HG02610 (cell line): Measurements from ENCODE around the gene SND1.

Source experiments
- ATAC-seq: cut with Tn5 transposase; IDR thresholded peaks from one replicate; pipeline ENCODE4 v1.9.1; 2021; ENCODE audit warnings: mild to moderate bottlenecking, moderate library complexity; ENCODE audit not compliant: unreplicated experiment

Gene SND1

GRCh38 chr7:128005759-128006159 lies 353.8 kb downstream of the SND1 start:
- no peak for ATAC-seq

DNA sequence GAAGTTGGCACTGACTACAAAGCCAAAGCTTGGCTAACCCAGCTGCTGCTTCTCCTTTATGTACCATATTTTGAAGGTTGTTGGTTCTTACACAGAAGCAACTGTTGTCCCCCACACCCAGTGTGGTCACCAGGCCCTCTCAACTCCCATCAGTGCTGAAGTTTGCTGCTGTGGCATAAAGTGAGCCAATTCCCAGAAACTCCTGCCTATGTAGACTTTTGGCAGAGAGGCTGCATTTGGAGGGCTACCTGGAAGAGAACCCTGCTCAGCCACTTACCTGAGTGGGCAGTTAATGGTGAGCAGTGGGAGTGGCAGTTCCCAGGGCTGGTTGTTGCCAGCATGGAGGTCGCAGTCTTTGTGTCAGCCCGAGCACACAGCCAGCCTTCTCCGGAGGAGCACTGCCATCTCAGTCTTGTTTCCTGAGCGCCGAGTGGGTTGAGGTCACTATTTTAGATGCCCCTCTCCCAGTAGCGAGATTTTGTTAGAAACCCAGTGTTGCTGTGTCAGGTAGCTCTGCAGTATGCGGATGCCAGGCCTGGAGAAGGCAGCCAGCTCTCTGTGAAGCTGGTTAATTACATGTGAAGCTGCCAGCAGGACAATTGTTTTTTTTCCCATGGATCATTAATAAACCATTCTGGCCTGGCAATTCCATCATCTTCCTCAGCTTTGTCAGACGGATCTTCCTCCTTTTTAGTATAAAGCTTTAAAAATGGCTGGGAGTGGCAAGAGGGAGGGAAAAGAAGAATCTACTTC lies 354.7 kb downstream of the SND1 start:
- no peak for ATAC-seq

DNA sequence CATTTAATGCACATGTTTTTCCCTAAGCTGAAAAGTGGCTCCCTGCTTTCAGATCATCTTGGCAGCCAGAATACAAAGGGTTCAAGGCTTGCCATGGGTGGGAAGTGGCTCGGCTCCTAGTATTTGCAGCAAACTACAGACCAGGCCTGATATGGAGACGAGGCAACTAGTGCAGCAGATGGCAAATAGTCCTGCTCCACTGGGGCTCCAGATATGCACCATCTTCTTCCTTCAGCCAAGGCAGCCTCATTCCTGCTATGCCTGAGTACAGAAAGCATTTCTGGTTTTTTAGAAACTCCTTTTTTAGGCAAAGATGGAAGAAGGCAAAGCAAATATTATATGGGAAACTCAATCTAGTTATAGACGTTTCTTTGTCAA lies 355.3 kb downstream of the SND1 start:
- no peak for ATAC-seq

- no peak for ATAC-seq
Measured at GRCh38 chr7:128008141-128008540, 356.1 kb downstream of the SND1 start.

DNA sequence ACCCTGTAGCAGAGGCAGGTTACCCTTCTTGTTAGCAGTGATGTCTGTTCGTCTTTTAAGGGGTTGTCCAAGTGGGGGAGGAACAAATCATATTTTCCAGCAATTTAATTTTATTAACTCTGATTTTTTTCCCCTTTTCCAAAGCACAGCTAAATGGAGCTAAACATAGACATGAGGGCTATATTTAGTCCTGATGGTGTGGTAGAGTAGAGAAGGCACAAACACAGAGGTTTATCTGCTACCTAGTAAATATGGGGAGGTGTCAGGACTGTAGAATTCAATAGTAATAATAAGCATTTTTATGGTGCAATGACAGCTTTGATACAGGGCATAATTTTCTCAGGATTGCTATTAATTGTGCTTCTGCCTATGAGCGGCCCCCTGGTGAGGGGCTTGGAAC lies 356.8 kb downstream of the SND1 start:
- ATAC-seq = no peak

DNA sequence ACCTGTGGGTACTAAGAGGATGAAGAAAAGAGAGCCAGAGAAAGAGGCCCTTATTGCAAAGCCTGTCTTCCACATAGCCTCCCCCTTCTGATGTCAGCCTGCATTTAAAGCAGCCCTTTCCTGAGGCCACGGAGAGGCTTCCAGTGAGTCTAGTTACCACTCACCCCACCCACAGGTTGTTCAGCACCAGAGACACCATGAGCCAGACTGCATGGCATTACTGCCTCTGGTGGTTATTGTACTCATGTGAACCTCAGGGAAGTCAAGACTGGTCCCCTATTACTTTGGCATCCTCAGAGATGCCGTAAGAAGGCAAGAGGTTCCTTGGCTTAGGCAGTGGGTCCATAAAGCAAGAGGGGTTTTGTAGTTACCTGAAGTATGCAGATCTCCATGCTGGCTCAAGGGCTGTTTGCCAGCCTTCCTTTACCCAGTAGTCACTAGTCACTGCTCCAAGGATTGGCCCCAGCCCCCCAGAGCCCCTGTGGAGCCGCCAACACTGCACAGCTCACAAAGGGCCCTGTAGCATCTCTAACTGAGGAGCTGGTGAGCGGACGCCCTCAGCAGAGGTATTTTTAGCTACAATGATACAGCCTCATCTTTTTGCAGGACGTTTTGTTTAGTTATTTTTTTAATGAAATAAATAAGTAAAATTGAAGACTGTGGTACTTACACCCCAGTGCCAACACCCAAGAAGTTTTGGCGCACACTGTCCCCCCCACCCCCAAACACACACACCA lies 358.6 kb downstream of the SND1 start:
- ATAC-seq = no peak

DNA sequence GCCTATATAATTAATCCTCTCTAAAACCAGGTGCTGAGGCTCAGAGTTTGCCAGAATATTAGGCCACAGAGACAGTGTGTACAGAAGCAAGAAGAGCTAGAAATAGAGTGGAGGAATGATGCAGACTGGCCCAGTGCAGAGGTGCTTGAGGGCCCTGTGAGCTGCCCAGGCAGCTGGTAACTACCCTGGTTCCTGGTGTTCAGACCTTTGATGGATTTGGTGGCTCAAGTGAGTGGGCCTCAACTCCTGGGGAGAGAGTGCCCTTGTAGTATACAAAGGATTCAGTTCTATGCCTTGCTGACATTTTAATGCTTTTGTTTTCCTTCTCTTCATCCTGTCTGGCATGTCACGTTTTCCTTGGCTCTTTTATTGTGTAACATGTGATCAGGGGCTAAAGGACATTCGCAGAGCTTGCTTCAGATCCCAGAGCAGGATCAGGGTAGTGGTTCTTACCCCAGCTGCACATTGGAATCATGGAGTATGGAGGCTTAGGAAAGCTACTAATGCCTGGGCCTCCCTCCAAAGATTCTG lies 359.2 kb downstream of the SND1 start:
- no peak for ATAC-seq

- ATAC-seq = no peak
Measured at GRCh38 chr7:128014811-128015210, 362.8 kb downstream of the SND1 start.

DNA sequence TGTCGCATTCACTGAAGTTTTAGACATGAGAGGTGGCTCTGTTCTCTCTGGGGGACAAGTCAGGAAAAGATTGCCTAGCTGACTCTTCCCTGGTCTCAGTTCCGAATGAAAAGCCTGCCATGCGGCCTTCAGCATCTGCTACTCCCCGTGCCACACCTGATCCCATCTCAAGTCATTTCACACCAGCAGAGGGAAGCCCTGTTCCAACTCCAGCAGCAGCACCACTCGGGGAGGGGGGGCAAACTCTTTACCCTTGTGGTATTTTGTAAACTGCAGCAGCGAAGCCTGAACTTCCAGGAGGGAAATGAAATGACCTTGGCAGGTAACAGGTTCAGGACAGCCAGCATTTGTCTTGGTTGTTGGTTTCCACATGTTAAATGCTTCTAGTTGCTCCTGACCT lies 365.5 kb downstream of the SND1 start:
- no peak for ATAC-seq

DNA sequence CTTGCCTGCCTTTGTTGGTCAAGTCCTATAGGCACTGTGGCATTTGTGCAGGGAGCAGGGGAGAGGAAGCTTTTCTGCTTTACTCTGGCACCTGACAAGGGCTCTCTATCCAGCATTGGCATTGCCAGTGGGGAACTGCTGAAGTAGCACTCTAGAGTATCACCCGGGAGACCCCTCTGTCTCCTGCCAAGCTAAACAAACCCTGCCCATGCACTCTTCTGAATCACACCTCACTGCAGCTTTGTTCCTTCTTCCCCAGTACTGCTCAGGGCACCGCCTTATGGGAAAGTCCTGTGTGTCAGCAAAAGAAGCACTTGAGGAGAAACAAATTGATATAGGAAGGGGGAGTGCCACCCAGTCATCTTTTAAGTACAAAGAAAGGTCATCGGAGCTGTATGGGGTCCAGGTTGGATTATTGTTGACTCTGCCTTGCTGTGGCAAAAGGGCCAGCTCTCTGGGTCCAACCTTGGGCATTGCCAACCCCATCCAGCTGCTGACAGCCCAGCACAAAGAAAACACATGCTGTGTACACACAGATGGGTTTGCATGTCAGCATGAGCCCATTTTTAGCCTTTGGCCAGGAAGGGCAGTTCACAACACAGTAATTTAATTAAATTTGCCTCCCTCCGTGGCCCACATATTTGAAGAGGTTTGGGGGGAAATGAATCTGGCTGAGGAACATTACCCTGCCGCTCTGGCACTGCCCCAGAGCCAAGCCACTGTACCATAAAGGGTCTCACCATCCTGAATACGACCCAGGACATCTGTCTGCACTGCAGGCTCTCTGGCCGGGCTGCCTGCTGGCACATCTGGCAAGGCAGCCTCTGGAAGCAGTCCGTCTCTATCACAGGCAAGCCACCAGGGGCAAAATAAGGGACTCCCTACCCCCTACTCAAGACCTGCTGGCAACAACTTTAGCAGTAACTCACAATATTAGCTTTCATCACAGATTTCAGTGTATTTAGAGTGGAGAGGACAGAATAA lies 366.2 kb downstream of the SND1 start:
- no peak for ATAC-seq

DNA sequence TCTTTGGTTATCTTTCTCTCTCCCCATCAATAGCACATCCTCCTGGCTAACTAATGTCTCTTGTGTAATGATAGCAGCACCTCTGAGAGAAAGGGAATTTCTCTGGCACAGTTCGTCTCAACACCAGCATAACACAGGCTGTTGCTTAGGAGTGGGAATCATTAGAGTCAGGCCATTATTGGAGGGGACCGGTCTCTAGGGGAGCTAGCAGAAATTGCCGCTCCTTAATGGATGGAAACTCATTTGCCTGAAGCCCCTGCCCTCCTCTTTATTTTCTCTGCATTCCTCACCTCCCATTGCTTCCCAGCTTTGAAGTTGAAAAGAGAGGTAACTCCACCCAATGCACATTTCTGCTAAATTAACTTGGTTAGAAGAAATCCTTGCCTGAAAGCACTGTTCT lies 367.3 kb downstream of the SND1 start:
- no peak for ATAC-seq

- no peak for ATAC-seq
Measured at GRCh38 chr7:128020159-128020558, 368.2 kb downstream of the SND1 start.

GRCh38 chr7:128021366-128021765 lies 369.4 kb downstream of the SND1 start:
- no peak for ATAC-seq

DNA sequence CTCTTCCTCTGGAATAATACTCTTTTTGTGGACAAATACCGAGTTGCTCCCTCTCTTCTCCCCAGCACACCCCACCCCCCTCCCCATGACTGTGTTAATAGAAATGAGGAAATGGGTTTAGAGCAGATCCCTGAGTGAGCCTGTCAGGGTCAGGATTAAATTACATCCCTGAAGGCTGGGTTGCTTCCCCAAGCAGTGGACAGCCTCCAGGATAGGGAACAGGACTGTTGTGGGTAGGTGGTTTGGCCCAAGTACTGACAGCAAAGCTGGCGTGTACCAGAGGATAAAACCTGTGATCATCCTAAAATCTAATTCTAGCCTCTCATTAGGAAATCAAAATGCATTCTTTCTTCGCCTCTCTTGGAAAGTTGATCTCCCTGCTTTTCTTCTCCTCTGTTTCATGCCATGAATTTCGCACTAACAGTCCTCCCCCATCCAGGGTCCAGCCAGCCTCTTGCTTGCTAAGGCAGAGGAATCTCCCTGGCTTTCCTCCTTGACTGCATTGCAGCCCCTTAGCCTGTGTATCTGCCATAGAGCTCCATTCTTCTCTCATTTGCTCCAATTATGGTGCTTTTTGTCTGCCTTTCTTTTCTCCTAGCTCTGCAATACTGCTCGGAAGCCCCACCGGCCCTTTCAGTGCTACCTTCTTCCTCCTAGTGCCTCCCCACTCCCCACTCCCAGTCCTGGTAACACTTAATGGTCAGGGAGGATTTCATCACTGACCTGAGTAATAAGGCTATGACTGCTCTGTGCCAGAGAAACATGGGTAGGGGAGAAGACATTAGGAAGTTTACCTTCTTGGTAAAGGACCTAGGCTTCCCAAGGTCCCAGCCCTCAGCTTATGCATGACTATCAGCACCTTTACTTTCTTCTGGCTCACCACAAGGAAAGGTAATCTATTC lies 370.9 kb downstream of the SND1 start:
- ATAC-seq = no peak

- no peak for ATAC-seq
Measured at GRCh38 chr7:128024151-128024550, 372.2 kb downstream of the SND1 start.

- no peak for ATAC-seq
Measured at GRCh38 chr7:128025380-128025779, 373.4 kb downstream of the SND1 start.

DNA sequence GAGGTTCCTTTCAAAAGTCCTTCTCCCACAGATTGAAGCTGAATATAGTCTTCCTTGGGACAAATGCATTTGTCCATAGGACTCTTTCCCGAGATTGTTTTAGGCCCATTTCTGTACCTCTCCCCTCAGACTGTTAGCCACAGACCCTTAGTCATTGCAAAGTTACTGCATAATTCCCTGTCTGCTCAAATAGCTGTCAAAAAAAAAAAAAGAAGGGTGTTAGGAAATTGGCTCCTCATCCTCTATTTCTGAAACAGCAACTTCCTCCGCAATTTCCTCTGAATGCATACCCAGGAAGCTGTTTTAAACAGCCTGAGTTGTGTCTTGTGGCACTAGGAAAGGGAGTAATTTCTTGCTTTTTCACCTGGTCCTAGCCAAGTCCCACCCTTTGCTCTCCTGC lies 373.8 kb downstream of the SND1 start:
- no peak for ATAC-seq

DNA sequence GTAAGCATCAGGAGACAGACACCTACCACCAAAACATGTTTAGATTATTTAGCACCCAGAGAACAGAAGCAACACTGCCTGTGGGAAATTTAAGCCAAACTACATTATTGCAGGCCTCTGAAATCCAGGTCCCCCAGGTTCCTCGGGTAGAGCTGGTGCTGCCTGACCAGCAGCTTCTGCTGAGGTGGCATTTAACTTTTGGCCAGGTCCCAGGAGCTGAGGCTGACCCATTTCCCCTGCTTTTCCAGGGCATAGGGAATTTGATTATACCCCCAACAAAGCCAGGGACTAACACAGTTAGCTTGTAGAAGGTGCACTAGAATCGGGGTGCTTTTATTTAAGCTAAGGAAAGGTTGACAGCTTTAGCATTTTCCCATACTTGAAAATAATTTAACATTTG lies 374.6 kb downstream of the SND1 start:
- ATAC-seq = no peak

DNA sequence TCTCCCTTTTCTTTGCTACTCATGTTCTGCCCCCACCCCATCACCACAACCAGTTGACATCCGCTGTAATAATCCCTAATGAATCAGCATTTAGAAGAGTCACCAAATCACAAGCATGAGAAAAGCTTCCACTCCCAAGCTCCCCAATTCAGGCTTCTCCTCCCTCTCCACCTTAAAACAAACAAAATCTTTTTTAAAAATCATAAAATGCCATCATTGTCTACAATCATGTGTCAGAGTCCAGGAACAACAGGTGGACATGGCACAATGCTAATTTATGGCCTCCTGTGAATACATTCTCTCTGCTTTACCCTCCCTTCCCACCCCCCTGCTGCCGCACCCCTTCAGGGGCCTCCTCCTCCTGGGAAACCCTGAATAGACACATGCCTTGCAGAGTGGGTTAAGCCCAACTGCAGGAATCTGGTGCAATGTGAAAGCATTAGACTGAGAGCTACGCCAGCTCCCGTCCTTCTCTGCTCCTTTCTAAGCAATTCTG lies 375.5 kb downstream of the SND1 start:
- ATAC-seq = no peak

GRCh38 chr7:128029405-128029995 lies 377.5 kb downstream of the SND1 start:
- ATAC-seq = no peak
